Astrocyte (in vitro differentiated cells and primary cell): ENCODE results near the gene C19orf33. TPM values are rescaled to one million over a fixed set of nuclear protein-coding genes. Genes with fewer than 3 reads are reported as not detected.

ENCODE experiments used
- DNase-seq: peaks from one replicate; pipeline ENCODE4 v3.0.0-alpha.2; 2010; ENCODE audit warnings: low read depth
- FAIRE-seq: peaks from 2 replicates; lab custom pipeline; 2011; peaks lifted over from hg19 to GRCh38; lab: Jason Lieb, UNC
- H2AFZ ChIP-seq: 2 replicates; pipeline ENCODE4 v1.6.0; 2012; ENCODE audit warnings: low read depth, low read length, inconsistent platforms
- H3K27ac ChIP-seq: 2 replicates; pipeline ENCODE4 v1.5.1; 2011; ENCODE audit warnings: low read depth, low read length, inconsistent platforms
- H3K27me3 ChIP-seq: 2 replicates; pipeline ENCODE4 v1.6.0; 2011; ENCODE audit warnings: low read length, inconsistent platforms; ENCODE audit not compliant: insufficient read depth
- H3K36me3 ChIP-seq: 2 replicates; pipeline ENCODE4 v1.5.1; 2011; ENCODE audit warnings: low read length, inconsistent platforms; ENCODE audit not compliant: insufficient read depth
- H3K4me1 ChIP-seq: 2 replicates; pipeline ENCODE4 v1.5.1; 2011; ENCODE audit warnings: low read length, inconsistent platforms; ENCODE audit not compliant: insufficient read depth
- H3K4me2 ChIP-seq: 2 replicates; pipeline ENCODE4 v1.6.0; 2012; ENCODE audit warnings: low read length, inconsistent platforms
- H3K4me3 ChIP-seq: 2 replicates; pipeline ENCODE4 v1.5.1; 2011; ENCODE audit warnings: low read depth, mild to moderate bottlenecking, low read length, inconsistent platforms; ENCODE audit not compliant: insufficient read depth
- H3K79me2 ChIP-seq: 2 replicates; pipeline ENCODE4 v1.6.0; 2012; ENCODE audit warnings: mild to moderate bottlenecking, low read length, inconsistent platforms; ENCODE audit not compliant: insufficient read depth
- H3K9ac ChIP-seq: 2 replicates; pipeline ENCODE4 v1.6.0; 2012; ENCODE audit warnings: mild to moderate bottlenecking, low read length, inconsistent platforms
- H3K9me3 ChIP-seq: 2 replicates; pipeline ENCODE4 v1.5.1; 2012; ENCODE audit warnings: low read depth, mild to moderate bottlenecking, low read length, inconsistent platforms; ENCODE audit not compliant: insufficient read depth
- H4K20me1 ChIP-seq: 2 replicates; pipeline ENCODE4 v1.6.0; 2012; ENCODE audit warnings: low read length, inconsistent platforms; ENCODE audit not compliant: insufficient read depth
- H3K27ac Mint-ChIP-seq: one replicate; pipeline ENCODE4 v1.8.0; 2021; ENCODE audit warnings: mild to moderate bottlenecking, mixed read lengths; ENCODE audit not compliant: unreplicated experiment
- H3K27me3 Mint-ChIP-seq: one replicate; pipeline ENCODE4 v1.8.0; 2021; ENCODE audit warnings: low read depth, mixed read lengths; ENCODE audit not compliant: unreplicated experiment
- H3K36me3 Mint-ChIP-seq: one replicate; pipeline ENCODE4 v1.8.0; 2021; ENCODE audit warnings: low read depth, mixed read lengths; ENCODE audit not compliant: unreplicated experiment
- H3K4me1 Mint-ChIP-seq: one replicate; pipeline ENCODE4 v1.8.0; 2021; ENCODE audit warnings: low read depth, mixed read lengths; ENCODE audit not compliant: unreplicated experiment
- H3K4me3 Mint-ChIP-seq: one replicate; pipeline ENCODE4 v1.8.0; 2021; ENCODE audit warnings: mild to moderate bottlenecking, moderate library complexity, mixed read lengths; ENCODE audit not compliant: unreplicated experiment
- H3K9me3 Mint-ChIP-seq: one replicate; pipeline ENCODE4 v1.8.0; 2021; ENCODE audit warnings: mild to moderate bottlenecking, mixed read lengths; ENCODE audit not compliant: unreplicated experiment
- CTCF ChIP-seq: IDR thresholded peaks from 2 replicates; pipeline ENCODE4 v1.5.1; 2011; ENCODE audit warnings: low read depth, mild to moderate bottlenecking, inconsistent platforms, low read length, moderate library complexity; ENCODE audit not compliant: insufficient read depth
- EZH2 ChIP-seq: IDR thresholded peaks from 2 replicates; pipeline ENCODE4 v1.6.1; 2012; ENCODE audit warnings: mild to moderate bottlenecking, low read length, inconsistent platforms; ENCODE audit not compliant: insufficient read depth
- total RNA-seq: library from RNA; stranded (reverse); gene quantifications from 2 replicates; pipeline ENCODE4 v1.2.1, GENCODE V29; 2021

Gene C19orf33
- total RNA-seq, 1 donor from 2014 or later = 5.8 TPM

- H4K20me1 ChIP-seq = no peaks in the 10 kb centered on the region
- H2AFZ ChIP-seq = no peak overlapping the region
- H3K4me3 ChIP-seq = no peak overlapping the region
- no peak overlapping the region for H3K9ac ChIP-seq
- H3K4me2 ChIP-seq = no peak overlapping the region
- H3K27me3 Mint-ChIP-seq = no peaks in the 10 kb centered on the region
- peaks cover 3% of the 10 kb centered on the region for H3K36me3 Mint-ChIP-seq
- TF ChIP-seq CTCF (no peak), EZH2 (no peak)
- no peak for DNase-seq
- H3K4me1 ChIP-seq = peaks cover 11% of the 10 kb centered on the region
- peak overlapping the region; percentile 47 for H3K27ac Mint-ChIP-seq
- H3K36me3 ChIP-seq = no peaks in the 10 kb centered on the region
- H3K9me3 Mint-ChIP-seq = no peaks in the 10 kb centered on the region
- H3K9me3 ChIP-seq = no peaks in the 10 kb centered on the region
- H3K79me2 ChIP-seq = no peaks in the 10 kb centered on the region
- no peaks in the 10 kb centered on the region for H3K27me3 ChIP-seq
- no peak for FAIRE-seq
- H3K4me1 Mint-ChIP-seq = peaks cover 14% of the 10 kb centered on the region
- H3K4me3 Mint-ChIP-seq = no peak overlapping the region
- no peak overlapping the region for H3K27ac ChIP-seq
Measured at GRCh38 chr19:38280030-38280921, 23.8 kb upstream of the C19orf33 start.

- H3K36me3 ChIP-seq = no peaks in the 10 kb centered on the region
- no peak overlapping the region for H3K9ac ChIP-seq
- Mint-ChIP-seq H3K4me1 (peaks cover 14% of the 10 kb centered on the region), H3K27ac (no peak overlapping the region), H3K4me3 (no peak overlapping the region), H3K36me3 (peaks cover 6% of the 10 kb centered on the region), H3K27me3 (no peaks in the 10 kb centered on the region), H3K9me3 (no peaks in the 10 kb centered on the region)
- no peaks in the 10 kb centered on the region for H3K9me3 ChIP-seq
- H3K4me1 ChIP-seq = peaks cover 20% of the 10 kb centered on the region
- H3K27ac ChIP-seq = no peak overlapping the region
- no peak for DNase-seq
- H2AFZ ChIP-seq = no peak overlapping the region
- H3K79me2 ChIP-seq = no peaks in the 10 kb centered on the region
- H3K27me3 ChIP-seq = no peaks in the 10 kb centered on the region
- no peak overlapping the region for H3K4me3 ChIP-seq
- TF ChIP-seq CTCF (no peak), EZH2 (no peak)
- no peaks in the 10 kb centered on the region for H4K20me1 ChIP-seq
- no peak overlapping the region for H3K4me2 ChIP-seq
- no peak for FAIRE-seq
Measured at GRCh38 chr19:38281811-38282566, 22.1 kb upstream of the C19orf33 start.
